Colonic mucosa (tissue), 4 donors: ENCODE measurements around the gene TRIM27. TPM values are rescaled to one million over a fixed set of nuclear protein-coding genes. Genes with fewer than 3 reads are reported as not detected.
"Not testable (repeated sequence)": the region's sequence is repeated elsewhere in the genome, so short reads cannot be mapped to it uniquely, and the experiment has no call there.

ENCODE experiments used
- DNase-seq: peaks from one replicate; pipeline ENCODE4 v3.0.0-alpha.2; 2020
- H3K27ac ChIP-seq: fragments of 200-600 bp; one replicate; pipeline ENCODE4 v1.8.0; 2021
- H3K27me3 ChIP-seq: fragments of 200-600 bp; one replicate; pipeline ENCODE4 v1.8.0; 2021
- H3K36me3 ChIP-seq: fragments of 200-600 bp; one replicate; pipeline ENCODE4 v1.8.0; 2021
- H3K4me1 ChIP-seq: fragments of 200-600 bp; one replicate; pipeline ENCODE4 v1.8.0; 2021; ENCODE audit warnings: mild to moderate bottlenecking
- H3K4me3 ChIP-seq: fragments of 200-600 bp; one replicate; pipeline ENCODE4 v1.8.0; 2021
- H3K9ac ChIP-seq, 2 donors: one replicate each; pipeline ENCODE4 v1.7.0; 2013; ENCODE audit warnings: control low read depth in 2 of 2, low read depth in 2 of 2, low read length in 2 of 2
- H3K9me3 ChIP-seq: fragments of 200-600 bp; one replicate; pipeline ENCODE4 v1.8.0; 2021
- intact Hi-C: fragments of 100-400 bp; cut with DNase I; formaldehyde crosslinking; loops from one replicate; pipeline ENCODE4 v1.14.1; 2022
- total RNA-seq, 2 donors: library from RNA; stranded (reverse); fragmentation: NEBNext Ultra II Directional in 1 of 2; extraction: Animal tissue kit (Norgen Biotek cat#: 25700) in 1 of 2; gene quantifications; one replicate each; pipeline ENCODE4 v1.2.1, GENCODE V29; 2021
- TF ChIP-seq, protein P1 (sequence below): fragments of 200-600 bp; IDR thresholded peaks from one replicate; pipeline ENCODE4 v1.8.0; 2022; ENCODE audit warnings: antibody characterized with exemption, mild to moderate bottlenecking
- donor health status: healthy.
- donor health status: DM: no; HTN: no; CAD: no.
- donor health status: DM: no; HTN: no; CAD: no.

The TRIM27 gene, protein sequence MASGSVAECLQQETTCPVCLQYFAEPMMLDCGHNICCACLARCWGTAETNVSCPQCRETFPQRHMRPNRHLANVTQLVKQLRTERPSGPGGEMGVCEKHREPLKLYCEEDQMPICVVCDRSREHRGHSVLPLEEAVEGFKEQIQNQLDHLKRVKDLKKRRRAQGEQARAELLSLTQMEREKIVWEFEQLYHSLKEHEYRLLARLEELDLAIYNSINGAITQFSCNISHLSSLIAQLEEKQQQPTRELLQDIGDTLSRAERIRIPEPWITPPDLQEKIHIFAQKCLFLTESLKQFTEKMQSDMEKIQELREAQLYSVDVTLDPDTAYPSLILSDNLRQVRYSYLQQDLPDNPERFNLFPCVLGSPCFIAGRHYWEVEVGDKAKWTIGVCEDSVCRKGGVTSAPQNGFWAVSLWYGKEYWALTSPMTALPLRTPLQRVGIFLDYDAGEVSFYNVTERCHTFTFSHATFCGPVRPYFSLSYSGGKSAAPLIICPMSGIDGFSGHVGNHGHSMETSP
- 10 to 100 TPM; 26.9 to 47.7 TPM for total RNA-seq

DNA sequence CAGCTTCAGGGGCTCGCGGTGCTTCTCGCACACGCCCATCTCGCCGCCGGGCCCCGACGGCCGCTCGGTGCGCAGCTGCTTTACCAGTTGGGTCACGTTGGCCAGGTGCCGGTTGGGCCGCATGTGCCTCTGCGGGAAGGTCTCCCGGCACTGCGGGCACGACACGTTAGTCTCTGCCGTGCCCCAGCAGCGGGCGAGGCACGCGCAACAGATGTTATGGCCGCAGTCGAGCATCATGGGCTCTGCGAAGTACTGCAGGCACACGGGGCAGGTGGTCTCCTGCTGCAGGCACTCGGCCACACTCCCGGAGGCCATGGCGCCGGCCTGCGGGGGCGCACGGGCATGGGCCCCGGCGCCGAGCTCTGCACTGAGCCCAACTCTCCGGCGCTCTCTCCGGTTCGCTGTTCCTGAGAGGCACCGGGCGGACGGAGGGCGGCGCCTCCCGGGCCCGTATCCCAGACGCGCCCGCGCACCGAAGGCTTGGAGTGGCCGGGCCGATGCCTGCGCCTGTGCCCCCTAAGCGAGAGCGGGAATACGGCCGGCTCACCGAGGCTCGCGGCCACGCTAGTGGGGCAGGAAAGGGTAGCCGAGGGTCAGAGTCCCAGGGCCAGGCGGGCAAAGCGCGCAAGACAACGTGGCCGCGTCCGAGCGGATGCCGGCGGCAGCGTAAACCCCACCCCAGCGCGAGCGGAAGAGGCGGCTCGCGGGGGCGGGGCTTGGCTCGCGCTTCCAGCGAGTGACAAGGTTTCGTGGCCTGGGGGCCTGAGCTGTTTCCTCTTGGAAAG is at the start of gene TRIM27:
TRIM27 (minus strand) TSS at position 668 of the 785 bp plus-strand sequence; CDS start at position 315, 353 bp downstream.
- peaks cover 7% of the 10 kb centered on the region for H3K4me1 ChIP-seq
- intact Hi-C loops: no loop called here
- TF ChIP-seq, protein P1, sequence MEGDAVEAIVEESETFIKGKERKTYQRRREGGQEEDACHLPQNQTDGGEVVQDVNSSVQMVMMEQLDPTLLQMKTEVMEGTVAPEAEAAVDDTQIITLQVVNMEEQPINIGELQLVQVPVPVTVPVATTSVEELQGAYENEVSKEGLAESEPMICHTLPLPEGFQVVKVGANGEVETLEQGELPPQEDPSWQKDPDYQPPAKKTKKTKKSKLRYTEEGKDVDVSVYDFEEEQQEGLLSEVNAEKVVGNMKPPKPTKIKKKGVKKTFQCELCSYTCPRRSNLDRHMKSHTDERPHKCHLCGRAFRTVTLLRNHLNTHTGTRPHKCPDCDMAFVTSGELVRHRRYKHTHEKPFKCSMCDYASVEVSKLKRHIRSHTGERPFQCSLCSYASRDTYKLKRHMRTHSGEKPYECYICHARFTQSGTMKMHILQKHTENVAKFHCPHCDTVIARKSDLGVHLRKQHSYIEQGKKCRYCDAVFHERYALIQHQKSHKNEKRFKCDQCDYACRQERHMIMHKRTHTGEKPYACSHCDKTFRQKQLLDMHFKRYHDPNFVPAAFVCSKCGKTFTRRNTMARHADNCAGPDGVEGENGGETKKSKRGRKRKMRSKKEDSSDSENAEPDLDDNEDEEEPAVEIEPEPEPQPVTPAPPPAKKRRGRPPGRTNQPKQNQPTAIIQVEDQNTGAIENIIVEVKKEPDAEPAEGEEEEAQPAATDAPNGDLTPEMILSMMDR: no peak
- peak within 1 kb of the TSS; percentile 97 for H3K27ac ChIP-seq
- no peaks in the 10 kb centered on the region for H3K9me3 ChIP-seq
- peak within 1 kb of the TSS; percentile 84 to 95 for H3K9ac ChIP-seq
- peaks cover 12% of the 10 kb centered on the region for H3K36me3 ChIP-seq
- peak; percentile 93 for DNase-seq
- no peaks in the 10 kb centered on the region for H3K27me3 ChIP-seq
- H3K4me3 ChIP-seq: peak within 1 kb of the TSS; percentile 95

DNA sequence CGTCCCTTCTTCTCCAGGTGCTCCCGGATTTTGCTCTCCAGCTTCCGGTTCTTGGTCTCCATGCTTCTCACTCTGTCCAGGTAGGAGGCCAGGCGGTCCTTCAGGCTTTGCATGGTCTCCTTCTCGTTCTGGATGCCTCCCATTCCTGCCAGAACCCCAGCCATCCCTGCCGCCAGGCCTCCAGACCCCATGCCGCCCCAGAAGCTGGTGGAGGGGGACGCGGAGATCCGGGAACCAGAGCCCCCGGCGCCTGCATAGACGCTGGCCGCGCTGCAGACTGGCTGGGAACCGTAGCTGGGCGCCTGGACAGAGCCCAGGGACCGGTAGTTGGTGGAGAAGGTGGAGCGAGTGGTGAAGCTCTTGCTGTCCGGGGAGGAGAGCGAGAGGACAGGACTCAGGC is 46.3 kb upstream of the TRIM27 start:
- H3K4me1 ChIP-seq, H3K27ac ChIP-seq, H3K9ac ChIP-seq, DNase-seq, intact Hi-C loops, H3K36me3 ChIP-seq, H3K27me3 ChIP-seq, H3K9me3 ChIP-seq, H3K4me3 ChIP-seq: not testable (repeated sequence)

DNA sequence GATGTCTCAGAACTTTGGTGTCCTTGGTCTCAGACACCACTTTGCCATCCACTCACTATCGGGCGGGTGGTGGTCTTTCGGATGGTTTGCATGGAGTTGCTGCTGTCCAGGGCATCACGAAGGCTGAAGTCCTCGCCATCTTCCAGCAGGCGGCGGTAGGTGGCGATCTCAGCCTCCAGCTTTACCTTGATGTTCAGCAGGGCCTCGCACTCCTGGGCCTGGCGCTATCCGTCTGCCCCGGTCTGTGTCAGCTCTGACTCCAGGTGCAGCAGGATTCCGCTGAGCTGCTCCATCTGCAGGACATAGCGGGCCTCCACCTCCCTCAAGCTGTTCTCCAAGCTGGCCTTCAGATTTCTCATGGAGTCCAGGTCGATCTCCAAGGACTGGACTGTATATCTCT is 45.3 kb upstream of the TRIM27 start:
- no peak for DNase-seq
- Histone ChIP-seq H3K36me3 (no peaks in the 10 kb centered on the region), H3K27ac (no peak overlapping the region), H3K27me3 (no peaks in the 10 kb centered on the region), H3K4me1 (no peaks in the 10 kb centered on the region), H3K9ac (no peak overlapping the region), H3K4me3 (no peak overlapping the region), H3K9me3 (no peaks in the 10 kb centered on the region)
- TF ChIP-seq, protein P1: no peak
- intact Hi-C loops: no loop called here

DNA sequence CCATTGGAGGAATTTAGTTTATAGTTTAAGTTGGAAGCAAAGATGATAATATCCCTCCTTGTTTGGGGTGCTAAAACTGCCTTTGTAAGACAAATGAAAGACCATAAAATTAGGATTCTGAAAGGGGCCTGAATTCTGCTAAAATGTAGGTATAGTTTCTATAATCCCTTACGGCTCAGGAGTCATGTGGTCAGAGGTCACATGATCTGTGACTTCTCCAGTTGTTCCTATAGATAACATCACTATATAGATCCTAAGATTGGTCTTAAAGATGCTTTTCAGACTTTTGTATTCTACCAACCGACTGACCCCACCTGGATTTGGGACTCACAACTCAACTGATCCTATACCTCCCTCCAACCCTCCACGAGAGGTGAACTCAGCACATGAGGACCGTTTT is 44.7 kb upstream of the TRIM27 start:
- intact Hi-C loops: no loop called here
- TF ChIP-seq, protein P1: no peak
- no peaks in the 10 kb centered on the region for H3K36me3 ChIP-seq
- no peak overlapping the region for H3K9ac ChIP-seq
- H3K27me3 ChIP-seq: no peaks in the 10 kb centered on the region
- no peaks in the 10 kb centered on the region for H3K4me1 ChIP-seq
- no peak for DNase-seq
- no peaks in the 10 kb centered on the region for H3K9me3 ChIP-seq
- no peak overlapping the region for H3K27ac ChIP-seq
- no peak overlapping the region for H3K4me3 ChIP-seq

DNA sequence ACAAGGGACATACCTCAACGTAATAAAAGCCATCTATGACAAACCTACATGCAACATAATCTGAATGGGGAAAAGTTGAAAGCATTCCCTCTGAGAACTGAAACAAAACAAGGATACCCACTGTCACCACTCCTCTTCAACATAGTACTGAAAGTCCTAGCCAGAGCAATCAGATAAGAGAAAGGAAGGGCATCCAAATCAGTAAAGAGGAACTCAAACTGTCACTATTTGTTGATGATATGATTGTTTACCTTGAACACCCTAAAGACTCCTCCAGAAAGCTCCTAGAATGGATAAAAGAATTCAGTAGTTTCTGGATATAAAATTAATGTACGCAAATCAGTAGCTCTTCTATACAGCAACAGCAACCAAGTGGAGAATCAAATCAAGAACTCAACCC is 41.9 kb upstream of the TRIM27 start:
- TF ChIP-seq, protein P1: no peak
- Histone ChIP-seq H3K9me3 (no peaks in the 10 kb centered on the region), H3K4me1 (no peaks in the 10 kb centered on the region), H3K36me3 (no peaks in the 10 kb centered on the region), H3K9ac (no peak overlapping the region), H3K27me3 (no peaks in the 10 kb centered on the region), H3K4me3 (no peak overlapping the region), H3K27ac (no peak overlapping the region)
- intact Hi-C loops: no loop called here
- DNase-seq: no peak
